ENCODE measurements around the gene ZNF692. TPM values are rescaled to one million over a fixed set of nuclear protein-coding genes. Genes with fewer than 3 reads are reported as not detected.

The ZNF692 gene
- total RNA-seq, 4 donors from 2014 or later, result 35.7 to 67.9 (median 40.7) TPM

- intact Hi-C loops (cut with DNase I), result no loop called here
- no peaks in the 10 kb centered on the region for H3K27me3 ChIP-seq
- H3K27ac ChIP-seq, result no peak overlapping the region
- H3K36me3 ChIP-seq, result peaks cover 26 to 97% (median 37%) of the 10 kb centered on the region in 3 donors
- TF ChIP-seq, protein P1, sequence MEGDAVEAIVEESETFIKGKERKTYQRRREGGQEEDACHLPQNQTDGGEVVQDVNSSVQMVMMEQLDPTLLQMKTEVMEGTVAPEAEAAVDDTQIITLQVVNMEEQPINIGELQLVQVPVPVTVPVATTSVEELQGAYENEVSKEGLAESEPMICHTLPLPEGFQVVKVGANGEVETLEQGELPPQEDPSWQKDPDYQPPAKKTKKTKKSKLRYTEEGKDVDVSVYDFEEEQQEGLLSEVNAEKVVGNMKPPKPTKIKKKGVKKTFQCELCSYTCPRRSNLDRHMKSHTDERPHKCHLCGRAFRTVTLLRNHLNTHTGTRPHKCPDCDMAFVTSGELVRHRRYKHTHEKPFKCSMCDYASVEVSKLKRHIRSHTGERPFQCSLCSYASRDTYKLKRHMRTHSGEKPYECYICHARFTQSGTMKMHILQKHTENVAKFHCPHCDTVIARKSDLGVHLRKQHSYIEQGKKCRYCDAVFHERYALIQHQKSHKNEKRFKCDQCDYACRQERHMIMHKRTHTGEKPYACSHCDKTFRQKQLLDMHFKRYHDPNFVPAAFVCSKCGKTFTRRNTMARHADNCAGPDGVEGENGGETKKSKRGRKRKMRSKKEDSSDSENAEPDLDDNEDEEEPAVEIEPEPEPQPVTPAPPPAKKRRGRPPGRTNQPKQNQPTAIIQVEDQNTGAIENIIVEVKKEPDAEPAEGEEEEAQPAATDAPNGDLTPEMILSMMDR (IDR thresholded peaks at IDR 0.05), result no peak
- no peak for TF ChIP-seq POLR2A (IDR thresholded peaks at IDR 0.05)
- 70 to 79% methylated on average over 3 to 10 of the region's 13 CpGs for WGBS, 2 donors
- no peak overlapping the region for H3K4me3 ChIP-seq
- no peaks in the 10 kb centered on the region for H3K9me3 ChIP-seq
- peaks cover 4 to 44% (median 6%) of the 10 kb centered on the region in 3 donors for H3K4me1 ChIP-seq
- DNase-seq, result no peak
Measured at GRCh38 chr1:248816042-248816851, 42.6 kb downstream of the ZNF692 start.

DNA sequence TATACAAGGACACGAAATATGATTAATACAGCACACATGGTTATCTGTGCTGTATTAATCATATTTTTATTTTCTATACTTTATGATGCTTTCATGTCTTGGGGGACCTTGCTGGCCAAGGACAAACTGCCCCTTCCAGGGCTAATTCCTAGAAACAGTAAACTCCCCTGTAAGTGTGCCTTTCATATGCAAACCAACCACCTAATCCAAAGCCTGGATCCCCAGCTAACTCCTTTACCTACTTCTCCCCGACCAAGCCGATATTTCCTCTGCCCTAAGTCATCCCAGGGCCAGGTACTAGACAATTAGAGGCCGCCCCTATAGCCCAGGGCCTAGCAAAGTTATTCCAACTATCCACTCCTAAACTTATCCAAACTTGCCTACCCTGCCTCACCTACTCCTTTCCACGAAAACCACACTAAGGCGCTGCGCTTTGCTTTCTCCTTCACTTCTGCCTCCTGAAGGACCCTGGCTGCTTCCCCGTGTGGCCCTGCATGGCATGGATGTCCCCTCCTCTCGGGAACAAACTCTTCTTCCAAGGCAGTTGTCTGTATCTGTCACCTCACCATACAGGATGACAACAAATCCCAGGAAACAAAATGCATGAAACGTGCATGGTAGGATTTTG is 43.4 kb downstream of the ZNF692 start:
- Histone ChIP-seq H3K27ac (no peak overlapping the region), H3K36me3 (peaks cover 23 to 93% (median 34%) of the 10 kb centered on the region in 3 donors), H3K4me3 (no peak overlapping the region), H3K27me3 (no peaks in the 10 kb centered on the region), H3K9me3 (no peaks in the 10 kb centered on the region), H3K4me1 (peaks cover 10 to 44% (median 11%) of the 10 kb centered on the region in 3 donors)
- TF ChIP-seq, protein P1 (IDR thresholded peaks at IDR 0.05), result no peak
- TF ChIP-seq POLR2A (IDR thresholded peaks at IDR 0.05), result no peak
- no peak for DNase-seq
- 82 to 85% methylated on average over 10 of the region's 10 CpGs for WGBS, 2 donors
- intact Hi-C loops (cut with DNase I), result no loop called here

GRCh38 chr1:248814351-248814750 is 44.5 kb downstream of the ZNF692 start:
- 89 to 94% methylated on average over 14 to 16 of the region's 16 CpGs for WGBS, 2 donors
- no peak overlapping the region for H3K27ac ChIP-seq
- peaks cover 14 to 43% (median 14%) of the 10 kb centered on the region in 3 donors for H3K4me1 ChIP-seq
- H3K9me3 ChIP-seq, result no peaks in the 10 kb centered on the region
- H3K4me3 ChIP-seq, result no peak overlapping the region
- intact Hi-C loops (cut with DNase I), result no loop called here
- H3K36me3 ChIP-seq, result peaks cover 18 to 84% (median 30%) of the 10 kb centered on the region in 3 donors
- no peak for TF ChIP-seq POLR2A (IDR thresholded peaks at IDR 0.05)
- TF ChIP-seq, protein P1 (IDR thresholded peaks at IDR 0.05), result no peak
- H3K27me3 ChIP-seq, result no peaks in the 10 kb centered on the region
- no peak for DNase-seq

- 89 to 94% methylated on average over 3 to 6 of the region's 8 CpGs for WGBS, 2 donors
- H3K27ac ChIP-seq, result no peak overlapping the region
- no peak overlapping the region for H3K4me3 ChIP-seq
- intact Hi-C loops (cut with DNase I), result no loop called here
- no peak for DNase-seq
- no peaks in the 10 kb centered on the region for H3K27me3 ChIP-seq
- no peaks in the 10 kb centered on the region for H3K9me3 ChIP-seq
- H3K36me3 ChIP-seq, result peaks cover 18 to 76% (median 30%) of the 10 kb centered on the region in 3 donors
- peaks cover 14 to 36% (median 14%) of the 10 kb centered on the region in 3 donors for H3K4me1 ChIP-seq
- no peak for TF ChIP-seq POLR2A (IDR thresholded peaks at IDR 0.05)
- TF ChIP-seq, protein P1 (IDR thresholded peaks at IDR 0.05), result no peak
Measured at GRCh38 chr1:248813546-248813945, 45.3 kb downstream of the ZNF692 start.

Measured in esophagus squamous epithelium (tissue), 5 donors.